Measurements from ENCODE around the gene CAMK1. TPM values are rescaled to one million over a fixed set of nuclear protein-coding genes. Genes with fewer than 3 reads are reported as not detected.

CAMK1 gene
- total and polyA plus RNA-seq, 2 donors (not counting 1 experiment from before 2014, with no cell fraction given) = 27.7 to 64.2 TPM

GRCh38 chr3:9713142-9713541 is 56.6 kb downstream of the CAMK1 start:
- no peak for TF ChIP-seq EZH2 (IDR thresholded peaks at IDR 0.05; ENCODE audit: low read length, missing control alignments)
- TF ChIP-seq, protein P1, sequence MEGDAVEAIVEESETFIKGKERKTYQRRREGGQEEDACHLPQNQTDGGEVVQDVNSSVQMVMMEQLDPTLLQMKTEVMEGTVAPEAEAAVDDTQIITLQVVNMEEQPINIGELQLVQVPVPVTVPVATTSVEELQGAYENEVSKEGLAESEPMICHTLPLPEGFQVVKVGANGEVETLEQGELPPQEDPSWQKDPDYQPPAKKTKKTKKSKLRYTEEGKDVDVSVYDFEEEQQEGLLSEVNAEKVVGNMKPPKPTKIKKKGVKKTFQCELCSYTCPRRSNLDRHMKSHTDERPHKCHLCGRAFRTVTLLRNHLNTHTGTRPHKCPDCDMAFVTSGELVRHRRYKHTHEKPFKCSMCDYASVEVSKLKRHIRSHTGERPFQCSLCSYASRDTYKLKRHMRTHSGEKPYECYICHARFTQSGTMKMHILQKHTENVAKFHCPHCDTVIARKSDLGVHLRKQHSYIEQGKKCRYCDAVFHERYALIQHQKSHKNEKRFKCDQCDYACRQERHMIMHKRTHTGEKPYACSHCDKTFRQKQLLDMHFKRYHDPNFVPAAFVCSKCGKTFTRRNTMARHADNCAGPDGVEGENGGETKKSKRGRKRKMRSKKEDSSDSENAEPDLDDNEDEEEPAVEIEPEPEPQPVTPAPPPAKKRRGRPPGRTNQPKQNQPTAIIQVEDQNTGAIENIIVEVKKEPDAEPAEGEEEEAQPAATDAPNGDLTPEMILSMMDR (conservative IDR thresholded peaks at IDR 0.05 in 1 of 2, IDR thresholded peaks at IDR 0.05 in 1 of 2; ENCODE audit: low read depth in 1 of 2, low read length in 2 of 2) = no peak
- Histone ChIP-seq H3K79me2 (ENCODE audit: control insufficient read depth, insufficient read depth, low read length) (no peaks in the 10 kb centered on the region), H3K27ac (ENCODE audit: insufficient read depth, low read length) (no peak overlapping the region), H3K4me2 (ENCODE audit: extremely low read depth, insufficient read depth, low read length) (no peak overlapping the region), H3K4me1 (ENCODE audit: control insufficient read depth, extremely low read depth, insufficient read depth, low read length) (peaks cover 2% of the 10 kb centered on the region), H3K9me3 (ENCODE audit: control insufficient read depth, insufficient read depth, low read depth, low read length) (no peaks in the 10 kb centered on the region), H3K9ac (ENCODE audit: insufficient read depth, low read length) (no peak overlapping the region), H4K20me1 (ENCODE audit: control insufficient read depth, extremely low read depth, insufficient read depth, low read length) (no peaks in the 10 kb centered on the region), H2AFZ (ENCODE audit: low read length) (no peak overlapping the region), H3K36me3 (ENCODE audit: control insufficient read depth, insufficient read depth, low read length) (no peaks in the 10 kb centered on the region), H3K27me3 (ENCODE audit: control insufficient read depth, insufficient read depth, low read length) (peaks cover 5% of the 10 kb centered on the region), H3K4me3 (replicated peaks in 1 of 4; ENCODE audit: control extremely low read depth in 1 of 4, insufficient read depth in 1 of 4, low read depth in 3 of 4, low read length in 4 of 4) (no peak overlapping the region)
- no peak for DNase-seq (ENCODE audit: low read depth in 2 of 2)

GRCh38 chr3:9712415-9712814 is 57.3 kb downstream of the CAMK1 start:
- Histone ChIP-seq H3K79me2 (ENCODE audit: control insufficient read depth, insufficient read depth, low read length) (no peaks in the 10 kb centered on the region), H3K9ac (ENCODE audit: insufficient read depth, low read length) (no peak overlapping the region), H3K27ac (ENCODE audit: insufficient read depth, low read length) (no peak overlapping the region), H3K4me1 (ENCODE audit: control insufficient read depth, extremely low read depth, insufficient read depth, low read length) (peaks cover 2% of the 10 kb centered on the region), H3K4me2 (ENCODE audit: extremely low read depth, insufficient read depth, low read length) (no peak overlapping the region), H3K4me3 (replicated peaks in 1 of 4; ENCODE audit: control extremely low read depth in 1 of 4, insufficient read depth in 1 of 4, low read depth in 3 of 4, low read length in 4 of 4) (no peak overlapping the region), H2AFZ (ENCODE audit: low read length) (no peak overlapping the region), H3K27me3 (ENCODE audit: control insufficient read depth, insufficient read depth, low read length) (peaks cover 5% of the 10 kb centered on the region), H3K36me3 (ENCODE audit: control insufficient read depth, insufficient read depth, low read length) (no peaks in the 10 kb centered on the region), H3K9me3 (ENCODE audit: control insufficient read depth, insufficient read depth, low read depth, low read length) (no peaks in the 10 kb centered on the region), H4K20me1 (ENCODE audit: control insufficient read depth, extremely low read depth, insufficient read depth, low read length) (no peaks in the 10 kb centered on the region)
- TF ChIP-seq EZH2 (IDR thresholded peaks at IDR 0.05; ENCODE audit: low read length, missing control alignments) = no peak
- TF ChIP-seq, protein P1 (conservative IDR thresholded peaks at IDR 0.05 in 1 of 2, IDR thresholded peaks at IDR 0.05 in 1 of 2; ENCODE audit: low read depth in 1 of 2, low read length in 2 of 2) = no peak
- DNase-seq (ENCODE audit: low read depth in 2 of 2) = no peak

DNA sequence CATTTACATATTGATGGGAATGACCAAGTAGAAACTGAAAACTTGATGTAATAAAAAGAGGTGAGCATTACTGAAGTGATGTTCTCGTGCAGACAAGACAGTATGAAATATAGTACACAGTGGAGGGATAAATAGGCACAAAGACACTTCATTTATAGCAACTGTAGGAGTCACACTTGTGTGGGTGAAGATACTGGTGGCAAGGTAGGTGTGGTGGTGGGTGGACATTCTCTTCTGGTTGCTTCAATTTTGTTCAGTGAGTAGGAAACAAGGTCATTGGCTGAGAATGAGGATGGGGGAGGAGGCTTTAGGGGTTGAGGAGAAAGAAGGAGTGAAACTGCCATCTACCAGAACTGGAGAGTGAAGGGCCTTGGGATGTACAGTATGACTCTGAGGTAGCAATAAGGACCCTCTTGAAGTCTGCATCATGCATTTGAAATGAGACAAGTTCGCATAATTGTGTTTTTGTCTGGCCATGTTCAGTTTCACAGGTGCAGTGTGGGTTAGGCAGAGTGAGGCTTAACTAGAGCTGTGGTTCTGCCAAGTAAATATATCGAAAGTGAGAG is 59.5 kb downstream of the CAMK1 start:
- H2AFZ ChIP-seq (ENCODE audit: low read length) = no peak overlapping the region
- DNase-seq (ENCODE audit: low read depth in 2 of 2) = no peak
- no peak overlapping the region for H3K27ac ChIP-seq (ENCODE audit: insufficient read depth, low read length)
- no peaks in the 10 kb centered on the region for H3K9me3 ChIP-seq (ENCODE audit: control insufficient read depth, insufficient read depth, low read depth, low read length)
- no peaks in the 10 kb centered on the region for H3K36me3 ChIP-seq (ENCODE audit: control insufficient read depth, insufficient read depth, low read length)
- H4K20me1 ChIP-seq (ENCODE audit: control insufficient read depth, extremely low read depth, insufficient read depth, low read length) = no peaks in the 10 kb centered on the region
- H3K9ac ChIP-seq (ENCODE audit: insufficient read depth, low read length) = no peak overlapping the region
- H3K4me3 ChIP-seq (replicated peaks in 1 of 4; ENCODE audit: control extremely low read depth in 1 of 4, insufficient read depth in 1 of 4, low read depth in 3 of 4, low read length in 4 of 4) = no peak overlapping the region
- no peaks in the 10 kb centered on the region for H3K4me1 ChIP-seq (ENCODE audit: control insufficient read depth, extremely low read depth, insufficient read depth, low read length)
- TF ChIP-seq EZH2 (IDR thresholded peaks at IDR 0.05; ENCODE audit: low read length, missing control alignments) = no peak
- TF ChIP-seq, protein P1 (conservative IDR thresholded peaks at IDR 0.05 in 1 of 2, IDR thresholded peaks at IDR 0.05 in 1 of 2; ENCODE audit: low read depth in 1 of 2, low read length in 2 of 2) = no peak
- no peak overlapping the region for H3K4me2 ChIP-seq (ENCODE audit: extremely low read depth, insufficient read depth, low read length)
- peaks cover 14% of the 10 kb centered on the region for H3K27me3 ChIP-seq (ENCODE audit: control insufficient read depth, insufficient read depth, low read length)
- no peaks in the 10 kb centered on the region for H3K79me2 ChIP-seq (ENCODE audit: control insufficient read depth, insufficient read depth, low read length)

Other genes starting within 250 kb of the CAMK1 start
- gene LHFPL4, start 216.1 kb downstream of the CAMK1 start, total RNA-seq = under 0.01 and 0.17 TPM in 2 replicates
- 0.01 TPM in 1 of 2 replicates, not detected in the other for gene LHFPL4, start 216.1 kb downstream of the CAMK1 start, polyA plus RNA-seq
- 27.0 and 35.2 TPM in 2 replicates for gene MTMR14, start 120.4 kb downstream of the CAMK1 start, total RNA-seq
- 28.5 and 36.9 TPM in 2 replicates for gene MTMR14, start 120.4 kb downstream of the CAMK1 start, polyA plus RNA-seq
- gene CPNE9, start 66.1 kb downstream of the CAMK1 start, total RNA-seq = under 0.01 TPM in 1 of 2 replicates, not detected in the other
- not detected in 2 replicates for gene CPNE9, start 66.1 kb downstream of the CAMK1 start, polyA plus RNA-seq
- gene BRPF1, start 38.2 kb downstream of the CAMK1 start, total RNA-seq = 12.2 and 12.3 TPM in 2 replicates
- 4.1 and 7.1 TPM in 2 replicates for gene BRPF1, start 38.2 kb downstream of the CAMK1 start, polyA plus RNA-seq
- gene OGG1, start 20.0 kb downstream of the CAMK1 start, total RNA-seq = 23.6 and 24.4 TPM in 2 replicates
- gene OGG1, start 20.0 kb downstream of the CAMK1 start, polyA plus RNA-seq = 20.1 and 22.2 TPM in 2 replicates
- gene TADA3, start 22.5 kb upstream of the CAMK1 start, total RNA-seq = 69.3 and 87.9 TPM in 2 replicates
- gene TADA3, start 22.5 kb upstream of the CAMK1 start, polyA plus RNA-seq = 51.2 and 64.5 TPM in 2 replicates
- 167 and 174 TPM in 2 replicates for gene ARPC4, start 23.1 kb upstream of the CAMK1 start, total RNA-seq
- 307 and 350 TPM in 2 replicates for gene ARPC4, start 23.1 kb upstream of the CAMK1 start, polyA plus RNA-seq
- gene TTLL3, start 40.3 kb upstream of the CAMK1 start, total RNA-seq = 10.0 and 14.9 TPM in 2 replicates
- 11.3 and 16.1 TPM in 2 replicates for gene TTLL3, start 40.3 kb upstream of the CAMK1 start, polyA plus RNA-seq
- 16.2 and 22.1 TPM in 2 replicates for gene RPUSD3, start 74.1 kb upstream of the CAMK1 start, total RNA-seq
- gene RPUSD3, start 74.1 kb upstream of the CAMK1 start, polyA plus RNA-seq = 17.3 and 29.9 TPM in 2 replicates
- 0.17 TPM in 1 of 2 replicates, not detected in the other for gene CIDEC, start 110.3 kb upstream of the CAMK1 start, total RNA-seq
- 0.08 TPM in 1 of 2 replicates, not detected in the other for gene CIDEC, start 110.3 kb upstream of the CAMK1 start, polyA plus RNA-seq
- 30.6 and 33.9 TPM in 2 replicates for gene JAGN1, start 120.7 kb upstream of the CAMK1 start, total RNA-seq
- gene JAGN1, start 120.7 kb upstream of the CAMK1 start, polyA plus RNA-seq = 36.6 and 44.9 TPM in 2 replicates
- gene IL17RE, start 132.9 kb upstream of the CAMK1 start, total RNA-seq = 0.26 and 0.99 TPM in 2 replicates
- 1.9 and 2.6 TPM in 2 replicates for gene IL17RE, start 132.9 kb upstream of the CAMK1 start, polyA plus RNA-seq
- 17.5 and 21.3 TPM in 2 replicates for gene IL17RC, start 147.2 kb upstream of the CAMK1 start, total RNA-seq
- 14.5 and 17.1 TPM in 2 replicates for gene IL17RC, start 147.2 kb upstream of the CAMK1 start, polyA plus RNA-seq
- 15.7 and 50.2 TPM in 2 replicates for gene CRELD1, start 163.9 kb upstream of the CAMK1 start, total RNA-seq
- 23.8 and 24.2 TPM in 2 replicates for gene CRELD1, start 163.9 kb upstream of the CAMK1 start, polyA plus RNA-seq
- 1.5 and 3.8 TPM in 2 replicates for gene PRRT3, start 182.5 kb upstream of the CAMK1 start, total RNA-seq
- 3.1 and 4.5 TPM in 2 replicates for gene PRRT3, start 182.5 kb upstream of the CAMK1 start, polyA plus RNA-seq
- gene EMC3, start 216.9 kb upstream of the CAMK1 start, total RNA-seq = 63.6 and 63.9 TPM in 2 replicates
- gene EMC3, start 216.9 kb upstream of the CAMK1 start, polyA plus RNA-seq = 139 and 149 TPM in 2 replicates